ENCODE results near the gene GFY. TPM values are rescaled to one million over a fixed set of nuclear protein-coding genes. Genes with fewer than 3 reads are reported as not detected.
A peak's percentile ranks its signal among the peaks of the same experiment; 100 is the strongest.

The GFY gene
- total and polyA plus RNA-seq, 9 of the 15 experiments (the other 6 are each of a cell fraction or from before 2014, with no cell fraction given), result 0.06 to 0.40 (median 0.19) TPM; not detected in 3

DNA sequence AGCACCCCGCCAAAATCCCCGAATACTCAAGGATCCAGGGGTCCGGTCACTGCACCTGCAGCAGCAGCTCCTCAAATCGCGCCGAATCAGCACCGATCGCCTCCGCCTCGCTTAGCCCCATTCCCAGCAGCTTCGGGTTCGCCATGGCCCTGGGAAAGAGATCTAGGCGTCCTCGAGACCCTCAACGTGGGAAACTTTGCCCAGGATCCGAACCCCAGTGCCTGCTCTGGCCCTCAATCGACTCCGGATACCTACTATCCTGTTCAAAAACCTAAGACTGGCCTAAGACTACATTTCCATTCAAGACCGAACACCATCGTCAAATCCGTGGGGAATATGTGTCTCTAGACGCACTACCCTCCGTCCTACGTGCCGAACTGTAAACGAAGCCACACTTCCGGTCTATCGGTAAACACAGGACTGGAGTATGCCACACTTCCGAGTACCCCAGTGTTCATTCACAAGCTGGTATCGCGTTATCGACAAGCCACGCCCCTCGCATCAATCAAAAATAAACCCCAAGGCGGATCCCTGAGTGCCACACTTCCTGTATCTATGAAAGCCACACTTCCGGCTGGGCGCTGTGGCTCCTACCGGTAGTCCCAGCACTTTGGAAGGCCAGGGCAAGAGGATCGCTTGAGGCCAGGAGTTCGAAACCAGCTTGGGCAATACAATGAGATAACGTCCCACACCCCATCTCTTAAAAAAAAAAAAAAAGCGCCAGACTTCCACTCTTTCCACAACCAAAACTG, 26.4 kb downstream of the GFY start, which contains the start of gene PIH1D1 (continued):
- peak; percentile 96 for TF ChIP-seq GABPB1 (CRISPR knock-in tag; IDR thresholded peaks at IDR 0.05)
- TF ChIP-seq HNRNPH1 (optimal IDR thresholded peaks at IDR 0.05; ENCODE audit: low read depth, low read length), result no peak
- TF ChIP-seq KLF10 (CRISPR knock-in tag; IDR thresholded peaks at IDR 0.05), result no peak
- TF ChIP-seq SP2 (IDR thresholded peaks at IDR 0.05; ENCODE audit: extremely low read depth, low read depth, low read length, poor library complexity, severe bottlenecking), result no peak
- TF ChIP-seq XRCC5 (IDR thresholded peaks at IDR 0.05; ENCODE audit: low read depth, low read length), result peak; percentile 55; the same call in 1 of the 2 replicates
- TF ChIP-seq, protein P1, sequence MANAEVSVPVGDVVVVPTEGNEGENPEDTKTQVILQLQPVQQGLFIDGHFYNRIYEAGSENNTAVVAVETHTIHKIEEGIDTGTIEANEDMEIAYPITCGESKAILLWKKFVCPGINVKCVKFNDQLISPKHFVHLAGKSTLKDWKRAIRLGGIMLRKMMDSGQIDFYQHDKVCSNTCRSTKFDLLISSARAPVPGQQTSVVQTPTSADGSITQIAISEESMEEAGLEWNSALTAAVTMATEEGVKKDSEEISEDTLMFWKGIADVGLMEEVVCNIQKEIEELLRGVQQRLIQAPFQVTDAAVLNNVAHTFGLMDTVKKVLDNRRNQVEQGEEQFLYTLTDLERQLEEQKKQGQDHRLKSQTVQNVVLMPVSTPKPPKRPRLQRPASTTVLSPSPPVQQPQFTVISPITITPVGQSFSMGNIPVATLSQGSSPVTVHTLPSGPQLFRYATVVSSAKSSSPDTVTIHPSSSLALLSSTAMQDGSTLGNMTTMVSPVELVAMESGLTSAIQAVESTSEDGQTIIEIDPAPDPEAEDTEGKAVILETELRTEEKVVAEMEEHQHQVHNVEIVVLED (CRISPR knock-in tag; IDR thresholded peaks at IDR 0.05), result peak; percentile 60
- TF ChIP-seq NCOA1 (IDR thresholded peaks at IDR 0.05; ENCODE audit: low read depth), result peak; percentile 19; the same call in 1 of the 2 replicates
- TF ChIP-seq BRF1 (IDR thresholded peaks at IDR 0.05; ENCODE audit: borderline replicate concordance, extremely low read depth, insufficient read length), result no peak
- TF ChIP-seq FOXM1 (IDR thresholded peaks at IDR 0.05; ENCODE audit: low read depth), result 0 out of 2 replicates have a peak, but pooled peaks have one; percentile 14
- TF ChIP-seq FOXM1 (CRISPR knock-in tag; IDR thresholded peaks at IDR 0.05; ENCODE audit: low read depth), result no peak
- TF ChIP-seq MAZ (CRISPR knock-in tag; conservative IDR thresholded peaks at IDR 0.05 in 1 of 2, IDR thresholded peaks at IDR 0.05 in 1 of 2), result peak in 1 of 2 experiments; percentile 71; a peak in 2 of 4 replicates
- no peak for TF ChIP-seq PHF21A (IDR thresholded peaks at IDR 0.05; ENCODE audit: borderline replicate concordance, low read depth)
- TF ChIP-seq POU5F1 (IDR thresholded peaks at IDR 0.05; ENCODE audit: borderline replicate concordance, low read depth, low read length, partially characterized antibody), result peak; percentile 20
- TF ChIP-seq SIN3B (IDR thresholded peaks at IDR 0.05; ENCODE audit: low read depth), result 0 out of 2 replicates have a peak, but pooled peaks have one; percentile 38
- peak; percentile 60 for TF ChIP-seq CXXC5 (CRISPR knock-in tag; IDR thresholded peaks at IDR 0.05)
- peak; percentile 72; the same call in 1 of the 2 replicates for TF ChIP-seq GTF2E2 (tag; IDR thresholded peaks at IDR 0.05)
- TF ChIP-seq MAFG (tag; conservative IDR thresholded peaks at IDR 0.05), result 0 out of 2 replicates have a peak, but pooled peaks have one; percentile 15
- no peak for TF ChIP-seq SNRNP70 (optimal IDR thresholded peaks at IDR 0.05; ENCODE audit: low read depth, low read length)
- TF ChIP-seq FOXP1 (CRISPR knock-in tag; IDR thresholded peaks at IDR 0.05), result peak; percentile 54; the same call in 1 of the 2 replicates
- TF ChIP-seq POLR2AphosphoS5 (IDR thresholded peaks at IDR 0.05; ENCODE audit: control insufficient read depth, insufficient read depth, low read depth, low read length), result peak; percentile 87
- no peak for TF ChIP-seq ZNF778 (CRISPR knock-in tag; IDR thresholded peaks at IDR 0.05)
- peak; percentile 92 for TF ChIP-seq ZNF766 (CRISPR knock-in tag; conservative IDR thresholded peaks at IDR 0.05)
- TF ChIP-seq ETV1 (tag; conservative IDR thresholded peaks at IDR 0.05; ENCODE audit: low read depth), result peak; percentile 85
